Hepatocyte (in vitro differentiated cells): ENCODE results near the gene BEST2. TPM values are rescaled to one million over a fixed set of nuclear protein-coding genes. Genes with fewer than 3 reads are reported as not detected.
A peak's percentile ranks its signal among the peaks of the same experiment; 100 is the strongest.

ENCODE experiments used
- DNase-seq: peaks from one replicate; pipeline ENCODE4 v3.0.0-alpha.2; 2016; ENCODE audit warnings: low spot score
- H2AFZ ChIP-seq: fragments of 200-600 bp; sonication (generic); 2 replicates; pipeline ENCODE4 v1.6.0; 2016; ENCODE audit warnings: antibody characterized with exemption, mild to moderate bottlenecking
- H3K27ac ChIP-seq: fragments of 200-600 bp; sonication (generic); 2 replicates; pipeline ENCODE4 v1.5.1; 2016; ENCODE audit warnings: mild to moderate bottlenecking
- H3K27me3 ChIP-seq: fragments of 200-600 bp; sonication (generic); 2 replicates; pipeline ENCODE4 v1.6.1; 2016
- H3K36me3 ChIP-seq: fragments of 200-600 bp; sonication (generic); replicated peaks from 2 replicates; pipeline ENCODE4 v1.5.1; 2016; ENCODE audit warnings: low read depth; ENCODE audit not compliant: insufficient read depth
- H3K4me1 ChIP-seq: fragments of 200-600 bp; sonication (generic); 2 replicates; pipeline ENCODE4 v1.5.1; 2016; ENCODE audit warnings: mild to moderate bottlenecking, moderate library complexity; ENCODE audit not compliant: insufficient read depth
- H3K4me2 ChIP-seq: fragments of 200-600 bp; sonication (generic); 2 replicates; pipeline ENCODE4 v1.6.0; 2016
- H3K4me3 ChIP-seq: fragments of 200-600 bp; sonication (generic); 2 replicates; pipeline ENCODE4 v1.5.1; 2016; ENCODE audit warnings: mild to moderate bottlenecking
- H3K79me2 ChIP-seq: fragments of 200-600 bp; sonication (generic); 2 replicates; pipeline ENCODE4 v1.6.0; 2017; ENCODE audit warnings: mild to moderate bottlenecking
- H3K9me2 ChIP-seq: fragments of 200-600 bp; sonication (generic); replicated peaks from 2 replicates; pipeline ENCODE4 v1.6.0; 2017; ENCODE audit warnings: mild to moderate bottlenecking; ENCODE audit not compliant: insufficient read depth
- H3K9me3 ChIP-seq: fragments of 200-600 bp; sonication (generic); 2 replicates; pipeline ENCODE4 v1.5.1; 2016; ENCODE audit warnings: low read depth, mild to moderate bottlenecking
- H4K20me1 ChIP-seq: fragments of 200-600 bp; sonication (generic); 2 replicates; pipeline ENCODE4 v1.6.0; 2016; ENCODE audit warnings: mild to moderate bottlenecking; ENCODE audit not compliant: insufficient read depth, poor library complexity, severe bottlenecking
- CTCF ChIP-seq: fragments of 200-600 bp; sonication (generic); IDR thresholded peaks from 2 replicates; pipeline ENCODE4 v1.5.1; 2016; ENCODE audit warnings: antibody characterized with exemption, mild to moderate bottlenecking; ENCODE audit not compliant: poor library complexity
- EZH2 ChIP-seq: fragments of 200-600 bp; sonication (generic); IDR thresholded peaks from 2 replicates; pipeline ENCODE4 v1.6.1; 2016; ENCODE audit warnings: antibody characterized with exemption, mild to moderate bottlenecking, borderline replicate concordance
- EZH2phosphoT487 ChIP-seq: fragments of 200-600 bp; sonication (generic); IDR thresholded peaks from one replicate; pipeline ENCODE4 v1.6.1; 2018; ENCODE audit warnings: antibody characterized with exemption, mild to moderate bottlenecking, low read depth, moderate library complexity; ENCODE audit not compliant: unreplicated experiment, severe bottlenecking
- WGBS: methylation state at CpG from one replicate; pipeline ENCODE4 v1.1.6; 2016; ENCODE audit warnings: low lambda C conversion rate; ENCODE audit errors: missing lambda C conversion rate; 5-methylcytosine and 5-hydroxymethylcytosine counted together
- polyA plus RNA-seq: library from polyadenylated mRNA; unstranded; fragments of >200 nt; fragmentation: Nextera tagmentation; extraction: Ambion mirVana; gene quantifications from 2 replicates; pipeline ENCODE4 v1.2.1, GENCODE V29; 2016
- total RNA-seq: library from RNA; depleted of rRNA; stranded (reverse); fragments of >200 nt; gene quantifications from 2 replicates; pipeline ENCODE4 v1.2.3, GENCODE V29; 2014

Gene BEST2
- total and polyA plus RNA-seq, 2 experiments from 2014 or later: not detected

- Histone ChIP-seq H4K20me1 (no peaks in the 10 kb centered on the region), H3K9me2 (no peaks in the 10 kb centered on the region), H3K9me3 (no peaks in the 10 kb centered on the region), H3K4me3 (peak overlapping the region; percentile 59), H3K4me2 (peak overlapping the region; percentile 98), H2AFZ (peak overlapping the region; percentile 46), H3K27ac (peak overlapping the region; percentile 96), H3K27me3 (no peaks in the 10 kb centered on the region), H3K36me3 (no peaks in the 10 kb centered on the region), H3K4me1 (peaks cover 35% of the 10 kb centered on the region), H3K79me2 (peaks cover 14% of the 10 kb centered on the region)
- TF ChIP-seq EZH2phosphoT487 (no peak), CTCF (no peak), EZH2 (no peak)
- no peak for DNase-seq
- WGBS: 34% methylated on average over 6 of the region's 6 CpGs
These were observed 27.2 kb downstream of the BEST2 start for GRCh38 chr19:12778905-12779161.

GRCh38 chr19:12779162-12779993 is 27.8 kb downstream of the BEST2 start:
- Histone ChIP-seq H3K4me1 (peaks cover 40% of the 10 kb centered on the region), H3K27ac (peak overlapping the region; percentile 96), H3K4me2 (peak overlapping the region; percentile 98)

GRCh38 chr19:12782174-12782423 is 30.5 kb downstream of the BEST2 start:
- peaks cover 2% of the 10 kb centered on the region for H3K79me2 ChIP-seq
- DNase-seq: no peak
- H2AFZ ChIP-seq: peak overlapping the region; percentile 55
- H3K36me3 ChIP-seq: no peaks in the 10 kb centered on the region
- H3K27ac ChIP-seq: peak overlapping the region; percentile 99
- no peaks in the 10 kb centered on the region for H4K20me1 ChIP-seq
- no peaks in the 10 kb centered on the region for H3K9me3 ChIP-seq
- no peaks in the 10 kb centered on the region for H3K27me3 ChIP-seq
- H3K4me2 ChIP-seq: peak overlapping the region; percentile 98
- TF ChIP-seq EZH2 (no peak), EZH2phosphoT487 (no peak), CTCF (no peak)
- H3K4me3 ChIP-seq: peak overlapping the region; percentile 41
- H3K9me2 ChIP-seq: no peaks in the 10 kb centered on the region
- WGBS: 25% methylated on average over 12 of the region's 12 CpGs
- H3K4me1 ChIP-seq: peaks cover 68% of the 10 kb centered on the region

More at GRCh38 chr19:12779162-12779993, 27.8 kb downstream of the BEST2 start:
- H2AFZ ChIP-seq: no peak overlapping the region
- no peaks in the 10 kb centered on the region for H3K9me2 ChIP-seq
- WGBS: 70% methylated on average over 15 of the region's 15 CpGs
- DNase-seq: peak; percentile 82
- no peaks in the 10 kb centered on the region for H3K36me3 ChIP-seq
- no peaks in the 10 kb centered on the region for H4K20me1 ChIP-seq
- no peaks in the 10 kb centered on the region for H3K27me3 ChIP-seq
- H3K79me2 ChIP-seq: peaks cover 10% of the 10 kb centered on the region
- no peak overlapping the region for H3K4me3 ChIP-seq
- no peaks in the 10 kb centered on the region for H3K9me3 ChIP-seq
- TF ChIP-seq CTCF (no peak), EZH2 (no peak)
